SHP77 (cell line): ENCODE data around the gene YIPF5.

ENCODE experiments used
- DNase-seq, 2 experiments: peaks; one replicate each; lab custom pipeline; 2025; lab: John Stamatoyannopoulos, UW

YIPF5 gene

GRCh38 chr5:144179226-144179625, 8.8 kb upstream of the YIPF5 start:
- no peak for DNase-seq

DNA sequence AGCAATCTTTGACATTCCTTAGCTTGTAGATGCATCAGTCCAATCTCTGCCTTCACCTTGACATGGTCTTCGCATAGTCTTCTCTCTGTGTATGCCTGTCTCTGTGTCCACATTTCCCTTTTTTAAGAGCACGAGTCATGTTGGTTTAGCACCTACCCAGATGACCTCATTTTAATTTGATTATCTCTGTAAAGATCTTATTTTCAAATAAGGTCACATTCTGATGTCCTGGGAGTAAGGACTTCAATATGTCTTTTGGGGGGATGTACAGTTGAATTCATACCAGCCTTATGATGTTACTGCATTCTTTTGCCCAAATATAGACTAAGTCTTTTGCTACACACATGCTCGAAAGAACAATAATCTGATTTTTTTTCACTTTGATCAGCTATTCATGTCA, 7.1 kb upstream of the YIPF5 start:
- DNase-seq: no peak

DNA sequence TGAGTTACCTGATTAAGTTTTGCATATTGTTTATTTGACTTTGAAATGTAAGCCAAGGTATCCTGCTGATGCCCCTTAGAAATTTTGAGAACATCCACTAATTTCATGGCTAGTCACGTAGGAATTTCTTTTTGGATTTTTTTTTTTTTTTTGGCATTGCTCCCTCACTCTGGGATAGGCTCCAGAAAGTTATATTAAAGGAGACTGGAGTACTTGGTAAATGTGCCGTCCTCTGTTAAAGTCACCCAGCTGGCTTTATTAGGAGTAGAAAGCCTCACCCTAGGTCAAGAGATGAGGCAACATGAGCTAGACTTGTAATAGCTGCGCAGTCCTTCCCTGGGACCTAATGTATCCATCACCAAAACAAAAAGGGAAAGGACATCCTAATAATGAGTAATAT, 3.3 kb upstream of the YIPF5 start:
- DNase-seq: no peak

- DNase-seq: no peak
Observed at GRCh38 chr5:144169904-144170275, 569 bp downstream of the YIPF5 start.

DNA sequence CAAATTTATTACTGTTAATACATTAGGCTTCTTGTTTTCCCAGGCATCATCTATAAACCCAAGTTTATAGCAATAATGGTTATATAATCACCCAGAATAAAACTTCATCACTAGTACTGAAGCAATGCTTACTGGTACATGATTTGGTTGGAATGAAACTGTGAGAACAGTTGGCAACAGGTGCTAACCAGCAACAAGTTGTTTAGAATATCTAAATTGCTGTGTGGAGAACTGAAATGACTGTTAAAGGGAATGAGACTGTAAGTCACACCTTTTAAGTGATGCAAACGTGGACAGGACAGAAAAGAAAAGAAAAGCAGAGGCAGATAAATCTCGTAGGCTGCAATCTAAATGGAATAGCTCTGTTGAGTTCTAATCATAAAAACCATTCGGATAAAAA, 2.5 kb downstream of the YIPF5 start:
- no peak for DNase-seq

DNA sequence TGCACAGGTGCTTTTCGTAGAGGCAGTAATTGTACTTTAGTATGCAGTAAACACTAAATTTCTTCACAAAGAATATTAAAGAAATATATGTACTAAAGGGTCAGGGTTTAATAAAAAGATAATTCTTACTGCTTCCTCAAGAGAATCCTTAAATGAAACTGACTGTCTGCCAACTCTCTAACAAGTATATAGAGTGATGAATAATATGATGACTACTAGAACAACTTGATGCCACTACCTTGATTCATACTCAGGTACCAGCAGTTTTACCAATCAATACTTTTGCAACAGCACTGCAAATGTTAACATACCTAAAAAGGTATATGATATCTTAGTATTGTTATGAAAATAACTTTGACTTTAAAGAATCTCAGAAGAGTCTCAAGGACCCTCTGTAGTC, 3.8 kb downstream of the YIPF5 start:
- DNase-seq: no peak

- DNase-seq: no peak
Observed at GRCh38 chr5:144162686-144163085, 7.8 kb downstream of the YIPF5 start.

DNA sequence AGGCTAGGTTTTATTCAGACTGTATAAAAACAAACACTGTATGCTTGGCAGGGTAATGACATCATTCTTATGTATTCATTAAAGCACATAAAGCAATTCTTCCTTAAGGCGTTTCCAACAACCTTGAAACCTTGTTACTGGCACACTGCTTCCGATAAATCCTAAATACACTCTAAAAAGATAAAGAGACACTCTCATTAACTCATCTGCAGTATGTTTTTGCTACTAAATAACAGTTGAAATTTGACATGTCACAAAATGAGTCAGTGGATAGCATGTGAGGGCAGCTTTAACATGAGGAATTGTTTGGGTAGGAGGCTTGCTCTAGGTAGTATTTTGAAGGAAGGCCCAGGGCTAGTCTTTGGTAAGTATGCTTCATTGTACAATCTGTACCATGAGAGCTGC, 13.7 kb downstream of the YIPF5 start:
- no peak for DNase-seq

DNA sequence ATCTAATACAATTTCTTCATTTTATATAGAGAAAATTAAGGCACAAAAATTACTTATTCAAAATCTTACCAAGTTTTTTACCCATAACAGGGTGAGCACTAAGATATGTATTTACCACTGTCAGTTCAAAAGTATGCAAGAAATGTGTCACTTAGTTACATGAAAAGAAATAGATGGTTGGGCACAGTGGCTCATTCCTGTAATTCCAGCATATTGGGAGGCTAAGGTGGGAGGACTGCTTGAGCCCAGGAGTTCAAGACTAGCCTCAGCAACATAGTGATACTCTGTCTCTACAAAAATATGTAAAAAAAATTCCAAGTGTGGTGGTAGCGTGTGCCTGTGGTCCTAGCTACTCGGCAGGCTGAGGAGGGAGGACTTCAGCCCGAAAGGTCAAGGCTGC, 19.4 kb downstream of the YIPF5 start:
- DNase-seq: no peak

- no peak for DNase-seq
Observed at GRCh38 chr5:144144956-144145751, 25.3 kb downstream of the YIPF5 start.

GRCh38 chr5:144143625-144144024, 26.8 kb downstream of the YIPF5 start:
- DNase-seq: no peak

- DNase-seq: no peak
Observed at GRCh38 chr5:144142824-144143162, 27.7 kb downstream of the YIPF5 start.

- DNase-seq: peak; percentile 45 to 53
Observed at GRCh38 chr5:144142139-144142823, 28.2 kb downstream of the YIPF5 start.

- DNase-seq: no peak
Observed at GRCh38 chr5:144141585-144141984, 28.9 kb downstream of the YIPF5 start.

DNA sequence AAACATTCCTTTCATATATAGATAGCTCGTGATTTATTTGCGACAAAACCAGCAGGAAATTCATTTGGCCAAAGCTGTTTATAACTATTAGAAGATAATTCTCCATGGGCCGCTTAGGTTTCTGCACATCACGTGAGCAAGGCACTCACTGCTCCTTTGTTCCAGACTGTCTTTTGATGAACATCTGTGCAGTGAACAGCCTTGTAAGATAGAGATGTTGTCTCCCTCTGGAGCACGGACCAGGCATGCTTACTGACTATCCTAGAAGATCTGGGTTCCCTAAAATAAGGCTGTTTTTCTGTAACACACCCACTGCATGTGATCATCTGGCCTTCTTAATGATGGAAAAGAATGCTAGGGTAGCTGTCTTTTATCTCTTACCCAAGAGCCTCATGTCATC, 30.9 kb downstream of the YIPF5 start:
- DNase-seq: no peak

GRCh38 chr5:144135113-144135762, 35.2 kb downstream of the YIPF5 start:
- no peak for DNase-seq

- DNase-seq: no peak
Observed at GRCh38 chr5:144134194-144134826, 36.1 kb downstream of the YIPF5 start.

DNA sequence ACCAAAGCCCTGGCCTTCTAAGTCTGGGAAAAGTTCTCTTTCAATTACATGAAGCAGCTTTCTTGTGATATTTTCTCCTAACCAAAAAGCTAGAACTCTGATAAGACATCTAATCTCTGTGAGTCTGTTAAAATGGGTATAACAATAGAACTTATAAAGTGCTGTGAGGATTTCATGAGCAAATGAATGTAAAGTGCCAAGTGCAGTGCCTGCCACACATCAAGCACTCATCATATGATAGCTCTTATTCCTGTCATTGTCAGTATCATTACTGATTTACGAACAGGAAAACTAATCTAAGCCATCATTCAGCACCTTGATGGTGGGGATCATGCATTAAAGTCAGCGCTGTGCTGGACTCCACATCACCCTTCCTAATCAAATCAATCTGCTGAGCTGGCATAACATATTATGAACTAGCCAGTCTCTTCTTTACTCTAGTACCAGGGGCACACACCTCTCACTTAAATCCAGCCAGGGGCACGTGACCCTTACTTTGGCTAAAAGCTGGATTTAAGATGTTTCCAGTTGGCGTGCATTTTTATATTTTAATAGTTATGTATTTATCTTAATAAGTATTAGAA, 37.3 kb downstream of the YIPF5 start:
- DNase-seq: no peak

DNA sequence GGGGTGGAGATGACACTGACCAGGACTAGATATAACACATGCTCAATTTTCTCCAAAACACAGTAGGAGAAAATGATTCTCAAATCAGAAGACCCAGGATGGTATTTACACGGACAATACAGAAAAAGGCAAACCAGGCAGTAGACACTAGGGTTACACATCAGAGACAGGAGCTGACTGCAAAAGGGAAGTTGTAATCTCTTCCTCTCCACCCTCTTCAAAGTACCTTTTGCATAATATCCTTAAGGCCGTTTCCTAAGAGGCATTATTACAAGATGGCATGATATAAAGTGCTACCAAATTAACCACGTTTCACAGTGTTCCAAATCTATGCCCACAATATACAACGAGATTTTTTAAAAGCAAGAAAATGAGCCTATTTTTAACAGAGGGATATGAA, 39.2 kb downstream of the YIPF5 start:
- no peak for DNase-seq

- DNase-seq: no peak
Observed at GRCh38 chr5:144130306-144130705, 40.2 kb downstream of the YIPF5 start.

DNA sequence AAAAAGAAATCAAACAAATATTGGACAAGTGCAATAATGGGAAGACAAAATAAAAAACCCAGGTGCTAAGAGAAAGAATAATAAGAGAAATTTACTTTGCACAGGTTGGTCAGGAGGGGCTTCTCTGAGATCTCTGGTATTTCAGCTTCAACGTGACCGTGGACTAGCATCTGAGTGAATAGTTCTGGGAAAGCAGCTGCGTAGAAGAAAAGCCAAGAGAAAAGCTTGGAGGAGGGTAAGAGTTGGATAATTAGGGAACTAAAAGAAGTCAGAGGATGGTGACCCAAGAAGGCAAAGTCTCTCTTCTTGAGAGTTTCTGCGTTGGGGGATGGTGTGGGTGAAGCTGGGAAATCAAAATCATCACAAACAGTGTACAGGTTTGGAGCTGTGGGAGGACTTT, 41.6 kb downstream of the YIPF5 start:
- no peak for DNase-seq

- no peak for DNase-seq
Observed at GRCh38 chr5:144126707-144127106, 43.8 kb downstream of the YIPF5 start.
